GM12878 (cell line): ENCODE data around the gene PLB1. TPM values are rescaled to one million over a fixed set of nuclear protein-coding genes. Genes with fewer than 3 reads are reported as not detected.

ENCODE experiments used
- ATAC-seq: fragments of 200-7000 bp; cut with Tn5 transposase; 3 replicates; pipeline ENCODE4 v1.9.1; 2020; ENCODE audit warnings: mild to moderate bottlenecking, moderate library complexity
- BruUV-seq: library from RNA; stranded (reverse); fragments of 400-500 nt; replicated peaks from 2 replicates; lab custom pipeline; 2021; lab: Mats Ljungman, UMichigan
- CTCF ChIA-PET: fragments of 300-600 bp; sonication (Branson Sonifier 250); formaldehyde crosslinking; extraction: SDS; loops from one replicate; lab custom pipeline; 2021; ENCODE audit warnings: inconsistent platforms; lab: Yijun Ruan, JAX
- POLR2A ChIA-PET: fragments of 350-600 bp; formaldehyde crosslinking; extraction: SDS; loops from one replicate; lab custom pipeline; 2021; ENCODE audit warnings: inconsistent platforms; lab: Charles Lee
- RAD21 ChIA-PET: fragments of 300-600 bp; sonication (Branson Sonifier 250); formaldehyde crosslinking; loops from one replicate; lab custom pipeline; 2023; ENCODE audit warnings: antibody characterized with exemption; ENCODE audit not compliant: unreplicated experiment; lab: Charles Lee
- SMC1A ChIA-PET: fragments of 300-600 bp; sonication (Branson Sonifier 250); formaldehyde crosslinking; loops from one replicate; lab custom pipeline; 2023; ENCODE audit not compliant: unreplicated experiment, uncharacterized antibody; lab: Charles Lee
- DNase-seq: peaks from one replicate; pipeline ENCODE4 v3.0.0-alpha.2; 2011; ENCODE audit warnings: low read depth, low spot score
- FAIRE-seq: peaks from 3 replicates; lab custom pipeline; 2011; peaks lifted over from hg19 to GRCh38; lab: Jason Lieb, UNC
- H2AFZ ChIP-seq: 2 replicates; pipeline ENCODE4 v1.6.0; 2011; ENCODE audit warnings: low read depth, low read length, control low read depth; ENCODE audit not compliant: control insufficient read depth
- H3K27ac ChIP-seq: 2 replicates; pipeline ENCODE4 v1.5.1; 2011; ENCODE audit warnings: control low read depth; ENCODE audit not compliant: control insufficient read depth, insufficient read depth
- H3K27me3 ChIP-seq, 2 experiments: replicated peaks in 1 of 2; 2 replicates each; pipeline versions ENCODE4 v1.6.0 to v1.6.1; 2011; ENCODE audit warnings: low read length in 1 of 2; ENCODE audit not compliant: control insufficient read depth in 2 of 2, insufficient read depth in 2 of 2
- H3K36me3 ChIP-seq, 2 experiments: 2 replicates each; pipeline ENCODE4 v1.5.1; 2011; ENCODE audit warnings: low read length in 1 of 2; ENCODE audit not compliant: control insufficient read depth in 2 of 2, insufficient read depth in 2 of 2
- H3K4me1 ChIP-seq: 2 replicates; pipeline ENCODE4 v1.6.1; 2011; ENCODE audit warnings: mild to moderate bottlenecking, low read length, moderate library complexity, mixed read lengths; ENCODE audit not compliant: control insufficient read depth, insufficient read depth
- H3K4me2 ChIP-seq: 2 replicates; pipeline ENCODE4 v1.6.0; 2011; ENCODE audit warnings: control low read depth; ENCODE audit not compliant: control insufficient read depth, insufficient read depth
- H3K4me3 ChIP-seq: fragments of 200-600 bp; sonication (generic); 2 replicates; pipeline ENCODE4 v1.5.1; 2016
- H3K79me2 ChIP-seq: 2 replicates; pipeline ENCODE4 v1.6.0; 2011; ENCODE audit warnings: low read length; ENCODE audit not compliant: control insufficient read depth, insufficient read depth
- H3K9ac ChIP-seq: 2 replicates; pipeline ENCODE4 v1.8.0; 2011; ENCODE audit warnings: low read length, control low read depth, mixed read lengths; ENCODE audit not compliant: control insufficient read depth, insufficient read depth
- H3K9me3 ChIP-seq: replicated peaks from 3 replicates; pipeline ENCODE4 v1.5.1; 2011; ENCODE audit warnings: mild to moderate bottlenecking, low read length; ENCODE audit not compliant: control insufficient read depth, insufficient read depth
- H4K20me1 ChIP-seq: 2 replicates; pipeline ENCODE4 v1.6.0; 2011; ENCODE audit not compliant: control insufficient read depth, insufficient read depth
- ASH2L ChIP-seq: fragments of 300-600, 200-600 bp; sonication (generic); IDR thresholded peaks from 2 replicates; pipeline ENCODE4 v1.6.1; 2017; ENCODE audit warnings: low read depth, mild to moderate bottlenecking, borderline replicate concordance
- ATF7 ChIP-seq: fragments of 450-650 bp; IDR thresholded peaks from 2 replicates; pipeline ENCODE4 v1.6.1; 2016; ENCODE audit warnings: low read depth, mild to moderate bottlenecking
- BRCA1 ChIP-seq: IDR thresholded peaks from 2 replicates; pipeline ENCODE4 v1.6.1; 2011; ENCODE audit warnings: low read depth, low read length, improper control_type of control experiment
- E4F1 ChIP-seq: fragments of 450-650 bp; IDR thresholded peaks from 2 replicates; pipeline ENCODE4 v1.6.1; 2018; ENCODE audit warnings: borderline replicate concordance, mild to moderate bottlenecking; ENCODE audit not compliant: partially characterized antibody
- EP300 ChIP-seq, 2 experiments: fragments of 150-350 bp in 1 of 2; IDR thresholded peaks; 2 replicates each; pipeline ENCODE4 v1.6.1; 2011 to 2012; ENCODE audit warnings: low read depth in 2 of 2, low read length in 2 of 2, borderline replicate concordance in 1 of 2, improper control_type of control experiment in 1 of 2, inconsistent platforms in 1 of 2; ENCODE audit not compliant: control insufficient read depth in 1 of 2
- JUND ChIP-seq: IDR thresholded peaks from 2 replicates; pipeline ENCODE4 v1.6.1; 2012; ENCODE audit warnings: low read depth, mild to moderate bottlenecking, low read length, improper control_type of control experiment, moderate library complexity
- KDM1A ChIP-seq: fragments of 200-600 bp; sonication (generic); IDR thresholded peaks from 2 replicates; pipeline ENCODE4 v1.6.1; 2016; ENCODE audit warnings: borderline replicate concordance
- LARP7 ChIP-seq: fragments of 450-650 bp; IDR thresholded peaks from 2 replicates; pipeline ENCODE4 v1.6.1; 2017; ENCODE audit warnings: mild to moderate bottlenecking
- NR2F1 ChIP-seq: fragments of 450-650 bp; conservative IDR thresholded peaks from 2 replicates; pipeline ENCODE4 v1.6.1; 2017; ENCODE audit warnings: mild to moderate bottlenecking
- PML ChIP-seq: IDR thresholded peaks from 2 replicates; pipeline ENCODE4 v1.6.1; 2012; ENCODE audit warnings: low read length, inconsistent platforms
- POU2F2 ChIP-seq: IDR thresholded peaks from 3 replicates; pipeline ENCODE4 v1.6.1; 2011; ENCODE audit warnings: low read depth, mild to moderate bottlenecking, low read length, borderline replicate concordance
- RELA ChIP-seq: fragments of 450-650 bp; IDR thresholded peaks from 2 replicates; pipeline ENCODE4 v1.8.0; 2014; ENCODE audit warnings: borderline replicate concordance; ENCODE audit not compliant: partially characterized antibody
- SUZ12 ChIP-seq: fragments of 200-600 bp; sonication (generic); IDR thresholded peaks from one replicate; pipeline ENCODE4 v1.6.1; 2018; ENCODE audit warnings: antibody characterized with exemption, mild to moderate bottlenecking; ENCODE audit not compliant: unreplicated experiment
- WGBS: methylation state at CpG from one replicate; pipeline ENCODE4 v1.1.6; 2016; ENCODE audit warnings: low lambda C conversion rate; ENCODE audit not compliant: insufficient replicate concordance, insufficient coverage; ENCODE audit errors: missing lambda C conversion rate; 5-methylcytosine and 5-hydroxymethylcytosine counted together
- in situ Hi-C: fragments of 300-500 bp; cut with MboI; formaldehyde crosslinking; loops from 9 replicates; pipeline ENCODE4 v1.14.3; 2018; ENCODE audit warnings: mixed read lengths
- intact Hi-C: fragments of 100-400 bp; cut with micrococcal nuclease; formaldehyde crosslinking; loops from one replicate; pipeline ENCODE4 v1.14.2; 2022; ENCODE audit not compliant: unreplicated experiment
- polyA plus RNA-seq, 11 experiments: library from polyadenylated mRNA; depleted of rRNA in 4 of 11; unstranded in 6 of 11; stranded (reverse) in 5 of 11; fragments of >200 nt; fragmentation: Nextera tagmentation in 4 of 11; fragmentation: Illumina TruSeq in 1 of 11; extraction: Ambion mirVana in 4 of 11; extraction: Trizol in 1 of 11; gene quantifications; 1 replicate in 1 of 11; 2 replicates in 10 of 11; pipeline versions ENCODE4 v1.2.1 to v1.2.3, GENCODE V29; 2011 to 2016; ENCODE audit warnings: inconsistent platforms in 2 of 11, missing spikeins in 2 of 11, low read depth in 1 of 11
- total RNA-seq, 4 experiments: library from RNA; depleted of rRNA in 3 of 4; stranded (reverse); fragments of >200 nt in 3 of 4; fragmentation: Illumina TruSeq in 1 of 4; extraction: Trizol in 1 of 4; gene quantifications; 2 replicates each; pipeline versions ENCODE4 v1.2.1 to v1.2.3, GENCODE V29; 2013 to 2021
- TF ChIP-seq, protein P1 (sequence below): fragments of 450-650 bp; IDR thresholded peaks from 2 replicates; pipeline ENCODE4 v1.6.1; 2017; ENCODE audit warnings: low read depth, mild to moderate bottlenecking, moderate library complexity
- TF ChIP-seq, protein P2 (sequence below): IDR thresholded peaks from 2 replicates; pipeline ENCODE4 v1.6.1; 2012; ENCODE audit warnings: low read depth, low read length, improper control_type of control experiment

The PLB1 gene
- total and polyA plus RNA-seq, 10 of the 15 experiments (the other 5 are each of a cell fraction or from before 2014, with no cell fraction given), result 0.03 to 0.49 (median 0.28) TPM

- H3K27ac ChIP-seq, result no peak overlapping the region
- H3K4me3 ChIP-seq, result no peak overlapping the region
- intact Hi-C loops, result no loop called here
- ChIA-PET SMC1A (interaction anchor here (0.8 kb wide), 1 partner anchor 172 kb away, joined by 3 read pairs; no protein-coding TSS in a partner anchor), CTCF (no interaction called here), RAD21 (no interaction called here), POLR2A (no interaction called here)
- H4K20me1 ChIP-seq, result no peaks in the 10 kb centered on the region
- H2AFZ ChIP-seq, result no peak overlapping the region
- peaks cover 11% of the 10 kb centered on the region; the same call in 1 of the 2 replicates for H3K4me1 ChIP-seq
- no peak overlapping the region for H3K9ac ChIP-seq
- ATAC-seq (no peak), DNase-seq (no peak), FAIRE-seq (no peak)
- no TSS peak for BruUV-seq
- 45% methylated on average over 13 of the region's 13 CpGs for WGBS
- in situ Hi-C loops, result no loop called here
- H3K79me2 ChIP-seq, result no peaks in the 10 kb centered on the region
- H3K27me3 ChIP-seq, result no peaks in the 10 kb centered on the region
- no peaks in the 10 kb centered on the region for H3K36me3 ChIP-seq
- H3K9me3 ChIP-seq, result no peaks in the 10 kb centered on the region
- H3K4me2 ChIP-seq, result no peak overlapping the region
- TF ChIP-seq LARP7 (no peak), NR2F1 (no peak), ASH2L (no peak), BRCA1 (no peak), KDM1A (no peak), E4F1 (no peak), JUND (no peak), EP300 (IDR thresholded peaks at IDR 0.05; ENCODE audit: borderline replicate concordance in 1 of 2, control insufficient read depth in 1 of 2, low read depth in 2 of 2, low read length in 2 of 2) (no peak), ATF7 (no peak), POU2F2 (no peak), PML (no peak), SUZ12 (no peak), RELA (no peak)
- TF ChIP-seq, protein P1, sequence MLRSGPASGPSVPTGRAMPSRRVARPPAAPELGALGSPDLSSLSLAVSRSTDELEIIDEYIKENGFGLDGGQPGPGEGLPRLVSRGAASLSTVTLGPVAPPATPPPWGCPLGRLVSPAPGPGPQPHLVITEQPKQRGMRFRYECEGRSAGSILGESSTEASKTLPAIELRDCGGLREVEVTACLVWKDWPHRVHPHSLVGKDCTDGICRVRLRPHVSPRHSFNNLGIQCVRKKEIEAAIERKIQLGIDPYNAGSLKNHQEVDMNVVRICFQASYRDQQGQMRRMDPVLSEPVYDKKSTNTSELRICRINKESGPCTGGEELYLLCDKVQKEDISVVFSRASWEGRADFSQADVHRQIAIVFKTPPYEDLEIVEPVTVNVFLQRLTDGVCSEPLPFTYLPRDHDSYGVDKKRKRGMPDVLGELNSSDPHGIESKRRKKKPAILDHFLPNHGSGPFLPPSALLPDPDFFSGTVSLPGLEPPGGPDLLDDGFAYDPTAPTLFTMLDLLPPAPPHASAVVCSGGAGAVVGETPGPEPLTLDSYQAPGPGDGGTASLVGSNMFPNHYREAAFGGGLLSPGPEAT, result no peak
- TF ChIP-seq, protein P2, sequence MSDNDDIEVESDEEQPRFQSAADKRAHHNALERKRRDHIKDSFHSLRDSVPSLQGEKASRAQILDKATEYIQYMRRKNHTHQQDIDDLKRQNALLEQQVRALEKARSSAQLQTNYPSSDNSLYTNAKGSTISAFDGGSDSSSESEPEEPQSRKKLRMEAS, result no peak
These were observed 94.8 kb downstream of the PLB1 start for GRCh38 chr2:28590496-28591301.
